ENCODE results near the gene EGLN2.
"Not testable (repeated sequence)": the region's sequence is repeated elsewhere in the genome, so short reads cannot be mapped to it uniquely, and the experiment has no call there.

Gene EGLN2

GRCh38 chr19:40836754-40837429 lies 37.9 kb downstream of the EGLN2 start:
- in situ Hi-C loops (cut with HindIII; ENCODE audit: low pct_unique_long_range_greater_than_20kb, low sequenced_read_pairs): no loop called here
- no peak for TF ChIP-seq JUND (IDR thresholded peaks at IDR 0.05; ENCODE audit: low read depth)

GRCh38 chr19:40838477-40838876 lies 39.5 kb downstream of the EGLN2 start:
- in situ Hi-C loops (cut with HindIII; ENCODE audit: low pct_unique_long_range_greater_than_20kb, low sequenced_read_pairs); DNase-seq (ENCODE audit: low read depth in 1 of 2, low spot score in 1 of 2): not testable (repeated sequence)

More at GRCh38 chr19:40836754-40837429, 37.9 kb downstream of the EGLN2 start:
- no peak for DNase-seq (ENCODE audit: low read depth in 1 of 2, low spot score in 1 of 2)

- DNase-seq (ENCODE audit: low read depth in 1 of 2, low spot score in 1 of 2); in situ Hi-C loops (cut with HindIII; ENCODE audit: low pct_unique_long_range_greater_than_20kb, low sequenced_read_pairs): not testable (repeated sequence)
Measured at GRCh38 chr19:40842012-40842411, 43.0 kb downstream of the EGLN2 start.

GRCh38 chr19:40842997-40843652 lies 44.1 kb downstream of the EGLN2 start:
- in situ Hi-C loops (cut with HindIII; ENCODE audit: low pct_unique_long_range_greater_than_20kb, low sequenced_read_pairs): not testable (repeated sequence)

GRCh38 chr19:40843653-40844052 lies 44.7 kb downstream of the EGLN2 start:
- in situ Hi-C loops (cut with HindIII; ENCODE audit: low pct_unique_long_range_greater_than_20kb, low sequenced_read_pairs); DNase-seq (ENCODE audit: low read depth in 1 of 2, low spot score in 1 of 2): not testable (repeated sequence)

More at GRCh38 chr19:40842997-40843652, 44.1 kb downstream of the EGLN2 start:
- not testable (repeated sequence) for DNase-seq (ENCODE audit: low read depth in 1 of 2, low spot score in 1 of 2)

GRCh38 chr19:40846722-40847121 lies 47.7 kb downstream of the EGLN2 start:
- DNase-seq (ENCODE audit: low read depth in 1 of 2, low spot score in 1 of 2); in situ Hi-C loops (cut with HindIII; ENCODE audit: low pct_unique_long_range_greater_than_20kb, low sequenced_read_pairs): not testable (repeated sequence)

GRCh38 chr19:40850277-40850676 lies 51.3 kb downstream of the EGLN2 start, which contains the start of gene CYP2A6:
Gene CYP2A6, minus strand, starts transcription at chr19:40850447. Its CDS starts 21 bp downstream, at chr19:40850426.
- DNase-seq (ENCODE audit: low read depth in 1 of 2, low spot score in 1 of 2); in situ Hi-C loops (cut with HindIII; ENCODE audit: low pct_unique_long_range_greater_than_20kb, low sequenced_read_pairs): not testable (repeated sequence)

GRCh38 chr19:40852467-40853152 lies 53.6 kb downstream of the EGLN2 start:
- DNase-seq (ENCODE audit: low read depth in 1 of 2, low spot score in 1 of 2); in situ Hi-C loops (cut with HindIII; ENCODE audit: low pct_unique_long_range_greater_than_20kb, low sequenced_read_pairs): not testable (repeated sequence)

Measured in T47D (cell line).